C4-2B (cell line): ENCODE measurements around the gene ALKBH5.

ENCODE experiments used
- H3K27ac ChIP-seq: fragments of 450-650 bp; 2 replicates; pipeline ENCODE4 v1.5.1; 2017
- CTCF ChIP-seq: fragments of 450-650 bp; conservative IDR thresholded peaks from 2 replicates; pipeline ENCODE4 v1.5.1; 2017; ENCODE audit warnings: mild to moderate bottlenecking
- ZFX ChIP-seq: fragments of 450-650 bp; IDR thresholded peaks from 2 replicates; pipeline ENCODE4 v1.6.1; 2017

The ALKBH5 gene

DNA sequence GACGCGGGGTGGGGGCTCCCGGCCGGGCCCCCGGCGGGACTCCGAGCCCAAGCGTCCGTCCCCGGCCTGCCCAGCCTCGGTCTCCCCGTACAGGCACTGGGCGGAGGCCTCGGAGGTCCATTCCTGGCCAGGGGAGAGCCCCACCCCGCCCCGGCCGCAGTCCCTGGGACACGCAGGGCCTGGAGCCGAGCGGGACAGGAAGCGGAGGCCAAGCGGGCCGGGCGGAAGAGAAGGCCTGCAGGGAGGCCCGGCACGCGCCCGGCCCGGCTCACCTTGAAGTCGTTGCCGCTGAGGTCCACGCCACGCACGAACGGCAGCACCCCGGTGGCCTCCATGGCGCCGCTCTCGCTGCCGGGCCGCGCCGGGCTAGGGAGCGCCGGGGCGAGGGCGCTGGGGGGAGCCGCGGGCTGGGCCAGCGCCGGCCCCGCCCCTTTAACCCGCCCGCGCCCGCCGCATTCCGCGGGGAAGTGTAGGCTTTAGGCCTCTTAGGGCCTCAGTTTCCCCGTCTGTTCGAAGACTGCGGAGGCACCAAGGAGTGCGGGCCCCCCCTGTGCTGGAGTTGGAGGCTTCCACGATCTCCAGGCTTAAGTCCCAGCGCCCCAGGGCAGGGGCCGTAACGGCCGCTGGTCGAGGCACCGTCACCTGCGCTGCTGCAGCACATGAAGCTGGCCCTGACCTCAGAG, 74.9 kb downstream of the ALKBH5 start, which contains the start of gene FLII:
FLII (minus strand) TSS at position 383 of the 683 bp plus-strand sequence; CDS start at position 335, 48 bp downstream.
- H3K27ac ChIP-seq = peak within 1 kb of the TSS; percentile 95
- TF ChIP-seq CTCF (no peak), ZFX (peak; percentile 98)
